GM21528 (cell line): Measurements from ENCODE around the gene UBLCP1.
A peak's percentile ranks its signal among the peaks of the same experiment; 100 is the strongest.
"Not testable (repeated sequence)": the region's sequence is repeated elsewhere in the genome, so short reads cannot be mapped to it uniquely, and the experiment has no call there.

Experiments
- ATAC-seq: cut with Tn5 transposase; IDR thresholded peaks from one replicate; pipeline ENCODE4 v1.9.1; 2021; ENCODE audit warnings: mild to moderate bottlenecking, moderate library complexity; ENCODE audit not compliant: unreplicated experiment, low FRiP score

UBLCP1 gene

DNA sequence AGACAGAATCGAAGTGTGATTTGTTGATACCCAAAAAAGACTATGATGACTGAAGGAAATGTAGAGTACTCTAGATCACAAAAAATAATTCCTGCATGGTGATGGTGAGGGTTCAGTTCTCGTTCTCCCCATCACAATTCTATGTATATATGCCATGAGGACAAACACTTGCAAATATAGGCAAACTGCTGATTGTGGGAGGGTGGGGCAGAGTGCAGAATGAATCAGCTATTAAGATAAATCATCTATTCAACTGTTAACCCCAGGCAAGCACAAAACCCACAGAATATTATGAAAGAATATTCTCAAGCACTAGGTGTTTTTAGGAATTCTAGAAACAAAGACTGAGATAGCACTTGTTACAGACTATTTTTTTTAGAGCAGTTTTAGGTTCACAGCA lies 13.9 kb upstream of the UBLCP1 start:
- no peak for ATAC-seq

DNA sequence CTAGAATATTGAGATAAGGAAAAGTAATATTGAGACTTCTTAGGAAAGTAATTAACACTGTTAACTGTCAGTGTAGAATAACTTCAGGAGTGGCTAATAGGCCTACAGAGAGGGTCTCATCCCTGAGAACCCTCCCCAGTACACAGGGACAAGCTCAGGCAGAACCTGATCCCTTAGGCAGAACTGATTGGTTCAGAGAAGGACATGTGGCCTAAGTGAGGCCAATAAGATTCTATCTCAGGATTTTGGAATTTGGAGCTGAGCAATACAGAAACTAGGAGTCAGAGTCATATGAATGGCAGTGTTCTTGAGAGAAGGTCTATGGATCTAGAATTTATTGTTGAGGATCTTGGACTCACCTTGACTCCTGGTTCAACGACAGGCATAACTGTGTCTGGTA lies 10.9 kb upstream of the UBLCP1 start:
- no peak for ATAC-seq

DNA sequence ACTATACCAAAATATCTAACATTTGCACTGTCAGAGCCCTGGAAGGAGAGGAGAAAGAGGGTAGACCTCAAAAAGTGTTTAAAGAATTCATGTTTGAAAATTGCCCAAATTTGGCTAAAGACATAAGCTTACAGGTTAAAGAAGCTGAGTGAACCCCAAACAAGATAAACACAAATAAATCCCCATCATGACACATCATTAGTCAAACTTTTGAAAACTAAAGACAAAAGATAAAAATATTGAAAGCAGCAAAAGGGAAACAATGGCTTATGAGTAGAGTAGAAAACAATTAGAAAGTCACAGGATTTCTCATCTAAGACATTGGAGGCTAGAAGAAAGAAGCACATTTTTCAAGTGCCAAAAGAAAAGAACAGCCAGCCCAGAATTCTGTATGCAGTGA lies 6.1 kb upstream of the UBLCP1 start:
- ATAC-seq, result no peak

DNA sequence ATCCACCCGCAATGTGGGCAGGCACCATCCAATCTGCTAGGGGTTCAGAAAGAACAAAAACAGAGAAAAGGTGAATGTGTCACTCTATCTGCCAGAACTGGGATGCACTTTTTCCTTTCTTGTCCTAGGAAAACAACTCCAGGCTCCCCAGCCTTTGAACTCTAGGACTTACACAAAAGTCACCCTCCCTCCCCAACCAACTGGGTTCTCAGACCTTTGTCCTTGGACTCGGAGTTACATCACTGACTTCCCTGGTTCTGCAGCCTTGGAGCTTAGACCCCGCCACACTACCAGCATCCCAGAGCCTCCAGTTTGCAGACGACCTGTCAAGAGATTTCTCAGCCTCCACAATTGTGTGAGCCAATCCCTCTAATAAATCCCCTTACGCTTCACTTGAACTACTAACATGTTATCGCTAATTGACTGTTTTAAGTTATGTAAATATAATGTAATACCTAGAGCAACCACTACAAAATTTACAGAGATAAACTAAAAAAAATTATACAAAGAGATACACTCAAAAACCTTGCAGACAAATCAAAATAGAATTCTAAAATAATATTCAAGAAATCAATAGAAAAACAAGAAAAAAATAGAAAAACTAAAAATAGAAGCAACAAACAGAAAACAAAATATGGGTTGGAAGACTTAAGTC lies 5.3 kb upstream of the UBLCP1 start:
- no peak for ATAC-seq

DNA sequence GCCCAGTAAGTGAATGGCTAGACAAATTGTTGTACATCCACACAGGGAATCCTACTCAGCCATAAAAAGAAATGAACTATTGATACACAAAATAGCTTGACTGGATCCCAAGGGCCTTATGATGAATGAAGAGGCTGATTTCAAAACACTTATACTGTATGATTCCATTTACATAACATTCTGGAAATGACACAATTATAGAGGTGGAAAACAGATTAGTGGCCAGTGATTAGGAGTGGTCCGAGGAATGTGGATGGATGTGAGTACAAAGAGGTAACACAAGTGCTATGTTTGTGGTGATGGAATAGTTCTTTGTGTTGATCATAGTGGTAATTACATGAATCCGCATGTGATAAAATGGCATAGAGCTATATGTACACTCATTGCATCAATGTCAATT lies 4.7 kb upstream of the UBLCP1 start:
- no peak for ATAC-seq

DNA sequence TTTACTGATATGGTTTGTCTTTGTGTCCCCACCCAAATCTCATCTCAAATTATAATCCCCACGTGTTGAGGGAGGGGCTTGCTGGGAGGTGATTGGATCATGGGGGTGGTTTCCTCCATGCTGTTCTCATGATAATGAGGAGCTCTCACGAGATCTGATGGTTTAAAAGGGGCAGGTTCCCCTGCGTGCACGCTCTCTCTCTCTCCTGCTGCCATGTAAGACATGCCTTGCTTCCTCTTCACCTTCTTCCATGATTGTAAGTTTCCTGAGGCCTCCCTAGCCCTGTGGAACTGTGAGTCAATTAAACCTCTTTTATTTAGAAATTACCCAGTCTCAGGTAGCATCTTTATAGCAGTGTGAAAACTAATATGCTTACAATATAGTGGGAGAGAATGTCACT lies 2.9 kb upstream of the UBLCP1 start:
- not testable (repeated sequence) for ATAC-seq

DNA sequence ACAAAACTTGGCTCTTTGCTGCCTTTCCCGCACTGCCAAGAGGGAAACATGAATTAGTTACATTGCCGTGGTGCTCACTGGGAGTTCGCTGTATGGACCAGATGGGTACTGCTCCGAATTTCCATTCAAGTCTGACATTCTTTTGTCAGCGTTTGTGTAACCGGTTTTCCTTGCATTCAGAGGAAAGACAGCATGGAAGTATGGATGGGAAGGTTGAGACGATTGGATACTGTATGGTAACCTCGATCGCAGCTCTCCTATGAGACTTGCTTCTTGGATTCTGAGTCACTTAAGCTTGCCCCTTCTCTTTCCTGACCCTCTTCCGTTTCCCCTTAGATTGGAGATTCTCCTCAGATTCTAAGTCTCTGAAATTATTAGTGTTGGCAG lies 625 bp upstream of the UBLCP1 start:
- ATAC-seq, result peak; percentile 16

DNA sequence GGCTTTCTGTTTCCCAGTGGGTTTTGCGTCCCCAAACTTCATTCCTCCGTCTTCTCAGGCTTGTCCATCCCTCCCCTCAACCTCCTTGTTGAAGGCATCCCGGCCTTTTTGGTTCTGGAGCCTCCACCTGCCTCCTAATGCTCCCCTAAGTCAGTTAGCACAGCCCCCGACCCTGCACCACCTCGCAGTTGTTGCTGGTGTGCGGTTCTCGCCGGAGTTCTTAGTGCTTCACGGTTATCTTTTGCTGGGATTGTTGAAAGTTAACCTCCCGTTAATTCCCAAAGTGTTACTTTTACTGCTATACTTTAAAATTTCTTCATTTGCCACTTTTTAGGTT lies 447 bp downstream of the UBLCP1 start:
- ATAC-seq, result peak; percentile 24

DNA sequence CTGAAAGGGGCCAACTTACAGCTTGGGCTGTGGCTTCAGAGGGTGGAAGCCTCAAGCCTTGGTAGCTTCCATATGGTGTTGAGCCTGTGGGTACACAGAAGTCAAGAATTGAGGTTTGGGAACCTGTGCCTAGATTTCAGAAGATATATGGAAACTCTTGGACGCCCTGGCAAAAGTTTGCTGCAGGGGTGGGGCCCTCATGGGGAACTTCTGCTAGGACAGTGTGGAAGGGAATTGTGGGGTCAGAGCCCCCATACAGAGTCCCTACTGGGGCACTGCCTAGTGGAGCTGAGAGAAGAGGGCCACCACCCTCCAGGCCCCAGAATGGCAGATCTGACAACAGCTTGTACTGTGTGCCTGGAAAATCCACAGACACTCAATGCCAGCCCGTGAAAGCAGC lies 3.7 kb downstream of the UBLCP1 start:
- ATAC-seq, result not testable (repeated sequence)

DNA sequence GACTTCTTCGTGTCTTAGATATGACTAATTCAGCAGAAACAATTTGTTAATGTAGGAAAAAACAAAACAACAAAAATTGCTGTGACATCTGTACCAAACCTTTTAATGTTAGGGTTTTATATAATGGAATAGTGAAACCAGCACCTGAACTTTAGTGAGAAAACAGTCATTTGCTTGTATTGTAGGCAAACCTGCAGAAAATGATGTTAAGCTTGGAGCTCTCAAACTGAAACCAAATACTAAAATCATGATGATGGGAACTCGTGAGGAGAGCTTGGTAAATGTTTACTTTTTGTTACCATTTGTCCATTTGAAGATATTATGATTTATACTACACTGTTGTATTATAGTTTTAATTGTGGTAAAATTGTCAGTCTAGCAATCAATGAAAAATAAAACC lies 6.6 kb downstream of the UBLCP1 start:
- ATAC-seq, result no peak

DNA sequence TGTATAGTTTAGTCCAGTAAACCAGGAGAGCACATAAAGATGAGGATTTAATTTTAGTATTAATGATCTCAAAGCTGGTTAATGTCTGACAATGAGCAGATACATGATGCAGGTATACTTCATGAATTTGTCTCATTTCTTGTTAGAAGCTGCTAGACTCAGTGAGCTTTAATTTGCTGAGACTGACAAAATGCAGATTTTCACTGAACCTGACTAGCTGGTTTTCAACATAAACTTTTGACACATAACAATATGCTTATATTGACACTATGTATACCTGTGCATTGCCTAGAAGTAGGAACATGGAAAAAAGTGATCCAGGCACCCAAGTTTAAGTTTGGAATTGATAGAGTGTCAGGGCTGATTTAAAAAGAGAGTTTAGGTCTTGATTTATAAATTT lies 10.8 kb downstream of the UBLCP1 start:
- ATAC-seq, result no peak

DNA sequence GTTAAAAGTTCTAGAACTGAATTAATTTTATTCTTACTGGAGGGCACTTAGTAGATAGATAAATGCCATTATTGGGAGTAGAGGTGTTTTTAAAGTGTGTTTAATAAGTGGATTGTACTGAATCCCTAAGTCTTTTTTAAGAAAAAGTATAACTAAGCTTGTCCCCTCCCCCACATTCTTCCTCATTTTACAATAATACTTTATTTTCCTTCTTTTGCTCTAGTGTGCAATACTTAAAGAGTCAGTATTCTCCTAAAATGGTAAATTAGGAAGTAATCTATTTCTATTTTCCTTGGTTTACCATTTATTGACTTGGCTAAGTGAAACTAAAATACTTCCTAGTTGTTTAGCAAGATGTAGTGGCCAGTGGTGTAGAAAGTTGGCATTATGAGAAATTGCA lies 11.6 kb downstream of the UBLCP1 start:
- no peak for ATAC-seq

DNA sequence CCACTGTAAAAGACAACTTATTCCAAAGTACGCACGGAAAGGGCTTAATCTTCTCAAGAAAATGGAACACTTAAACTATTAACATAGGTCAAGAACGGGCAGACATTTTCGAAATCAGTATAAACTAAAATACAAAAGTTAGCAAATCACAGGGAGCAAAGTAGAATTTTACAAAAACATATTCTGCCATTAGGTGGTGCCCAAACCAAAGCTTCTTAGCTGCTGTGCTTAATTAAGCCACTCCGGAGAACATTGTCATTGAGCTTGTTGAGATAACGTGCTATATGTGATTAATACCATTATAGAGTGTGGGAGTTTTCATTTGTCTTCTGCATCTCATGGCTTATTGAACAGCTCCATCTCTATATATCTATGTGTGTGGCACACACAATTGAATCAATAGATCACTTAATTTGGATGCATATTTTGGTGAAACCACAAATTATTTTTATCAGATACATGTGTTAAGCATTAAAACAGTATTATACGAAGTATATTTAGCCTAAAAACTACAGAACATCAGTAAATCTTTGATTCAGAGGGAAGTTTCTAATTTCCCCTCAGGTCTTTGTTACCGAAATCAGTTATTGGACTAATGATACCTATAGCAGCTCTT lies 23.4 kb downstream of the UBLCP1 start:
- no peak for ATAC-seq

DNA sequence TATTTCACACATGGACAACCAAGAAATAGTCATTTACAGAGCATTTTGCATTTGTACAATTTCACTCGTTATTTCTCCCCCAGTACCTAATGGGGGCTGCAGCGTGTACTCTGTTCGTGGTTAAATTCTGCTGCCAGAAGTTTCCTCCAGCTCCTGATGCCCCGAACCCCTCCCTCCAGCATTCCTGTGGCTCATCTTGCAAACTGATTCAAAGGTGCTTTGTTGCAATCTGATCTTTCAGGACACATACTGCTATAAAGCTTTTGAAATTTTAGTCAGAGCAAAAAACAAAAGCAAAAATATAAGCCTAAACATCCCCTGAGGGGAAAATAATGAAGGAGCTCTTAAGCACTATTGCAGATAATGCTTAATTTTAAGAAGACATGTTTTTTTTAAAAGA lies 27.7 kb downstream of the UBLCP1 start:
- no peak for ATAC-seq

DNA sequence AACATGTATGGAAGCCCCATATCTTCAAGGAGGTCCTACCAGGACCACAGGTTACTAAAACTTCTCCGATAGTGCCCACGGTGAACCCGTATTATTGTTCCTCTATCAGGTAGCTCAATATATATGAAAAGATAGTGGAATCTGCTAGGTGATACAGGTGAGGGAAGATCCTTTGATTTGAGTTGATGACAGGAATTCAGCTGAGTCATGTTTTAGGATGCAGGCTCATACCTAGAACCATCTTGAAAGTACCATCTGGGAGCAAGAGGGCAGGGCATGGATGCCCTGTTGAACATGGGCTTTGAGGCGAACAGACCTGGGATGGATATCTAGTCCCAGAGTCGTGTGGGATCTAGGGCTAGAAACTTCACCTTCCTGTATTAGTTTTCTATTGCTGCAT lies 31.8 kb downstream of the UBLCP1 start:
- ATAC-seq, result no peak

DNA sequence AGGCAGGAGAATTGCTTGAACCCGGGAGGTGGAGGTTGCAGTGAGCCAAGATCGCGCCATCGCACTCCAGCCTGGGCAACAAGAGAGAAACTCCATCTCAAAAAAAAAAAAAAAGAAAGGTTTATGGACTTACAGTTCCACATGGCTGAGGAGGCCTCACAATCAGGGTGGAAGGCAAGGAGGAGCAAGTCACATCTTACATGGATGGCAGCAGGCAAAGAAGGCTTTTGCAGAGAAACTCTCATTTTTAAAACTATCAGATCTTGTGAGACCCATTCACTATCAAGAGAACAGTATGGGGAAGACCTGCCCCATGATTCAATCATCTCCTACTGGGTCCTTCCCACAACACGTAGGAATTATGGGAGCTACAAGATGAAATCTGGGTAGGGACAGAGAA lies 34.2 kb downstream of the UBLCP1 start:
- not testable (repeated sequence) for ATAC-seq

DNA sequence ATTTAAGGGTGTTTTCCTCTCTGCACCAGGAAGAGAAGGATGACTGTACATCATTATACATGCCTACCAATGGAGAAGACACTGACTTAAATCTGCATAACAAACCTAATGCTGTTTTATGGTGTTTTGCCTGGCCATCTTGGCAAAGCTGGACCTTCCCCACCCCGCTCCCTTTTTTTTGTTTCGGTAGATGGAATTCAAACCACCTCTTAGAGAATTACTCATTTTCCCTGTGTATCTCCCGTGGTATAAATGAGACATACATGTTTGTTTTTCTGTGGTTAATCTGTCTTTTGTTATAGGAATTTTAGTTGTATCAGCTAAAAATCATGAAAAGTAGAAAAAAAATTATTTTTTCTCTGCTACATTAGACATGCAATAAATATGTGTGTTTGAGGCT lies 38.4 kb downstream of the UBLCP1 start:
- ATAC-seq, result no peak

DNA sequence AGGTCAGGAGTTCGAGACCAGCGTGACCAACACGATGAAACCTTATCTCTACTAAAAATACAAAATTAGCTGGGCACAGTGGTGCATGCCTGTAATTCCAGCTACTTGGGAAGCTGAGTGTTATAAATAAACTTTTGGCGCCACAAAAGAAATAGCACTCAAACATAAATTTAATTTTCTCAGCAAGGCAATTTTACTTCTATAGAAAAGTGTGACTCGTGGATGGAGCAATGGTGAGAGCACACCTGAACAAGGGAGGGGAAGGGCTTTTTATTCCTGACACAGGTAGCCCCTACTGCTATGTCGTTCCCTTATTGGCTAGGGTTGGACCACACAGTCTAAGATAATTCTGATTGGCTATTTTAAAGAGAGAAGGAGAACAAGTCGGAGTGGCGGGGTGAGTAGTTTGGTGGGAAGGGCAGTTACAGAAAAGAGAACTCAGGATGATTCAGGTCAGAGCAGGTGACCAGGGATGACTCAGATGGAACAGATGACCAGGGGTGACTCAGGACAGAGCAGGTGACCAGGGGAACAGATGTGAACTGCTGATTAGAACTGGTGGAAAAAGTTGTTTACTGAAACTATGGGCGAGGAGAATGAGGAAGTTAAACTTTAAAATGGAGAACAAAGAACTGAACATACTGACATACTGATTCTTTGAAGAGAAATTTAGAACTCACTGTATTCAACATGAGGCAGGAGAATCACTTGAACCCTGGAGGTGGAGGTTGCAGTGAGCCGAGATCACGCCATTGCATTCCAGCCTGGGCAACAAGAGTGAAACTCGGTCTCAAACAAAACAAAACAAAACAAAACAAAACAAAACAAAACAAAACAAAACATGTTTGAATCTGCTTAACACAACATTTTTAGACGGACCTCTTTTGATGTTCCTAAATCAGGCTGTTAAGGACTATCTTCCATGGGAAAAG lies 39.1 kb downstream of the UBLCP1 start:
- ATAC-seq, result not testable (repeated sequence)

DNA sequence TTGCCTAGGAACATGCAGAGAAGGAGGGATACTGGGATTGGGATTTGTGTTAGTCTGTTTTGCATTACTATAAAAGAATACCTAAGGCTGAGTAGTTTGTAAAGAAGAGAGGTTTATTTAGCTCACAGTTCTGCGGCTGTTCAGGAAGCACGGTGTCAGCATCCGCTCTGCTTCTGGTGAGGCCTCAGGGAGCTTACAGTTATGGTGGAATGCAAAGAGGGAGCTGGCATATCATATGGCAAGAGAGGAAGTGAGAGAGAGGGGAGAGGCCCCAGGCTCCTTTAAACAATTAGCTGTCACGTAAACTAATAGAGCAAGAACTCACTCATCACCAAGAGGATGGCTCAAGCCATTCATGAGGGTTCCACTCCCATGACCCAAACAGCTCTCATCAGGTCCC lies 40.2 kb downstream of the UBLCP1 start:
- no peak for ATAC-seq

DNA sequence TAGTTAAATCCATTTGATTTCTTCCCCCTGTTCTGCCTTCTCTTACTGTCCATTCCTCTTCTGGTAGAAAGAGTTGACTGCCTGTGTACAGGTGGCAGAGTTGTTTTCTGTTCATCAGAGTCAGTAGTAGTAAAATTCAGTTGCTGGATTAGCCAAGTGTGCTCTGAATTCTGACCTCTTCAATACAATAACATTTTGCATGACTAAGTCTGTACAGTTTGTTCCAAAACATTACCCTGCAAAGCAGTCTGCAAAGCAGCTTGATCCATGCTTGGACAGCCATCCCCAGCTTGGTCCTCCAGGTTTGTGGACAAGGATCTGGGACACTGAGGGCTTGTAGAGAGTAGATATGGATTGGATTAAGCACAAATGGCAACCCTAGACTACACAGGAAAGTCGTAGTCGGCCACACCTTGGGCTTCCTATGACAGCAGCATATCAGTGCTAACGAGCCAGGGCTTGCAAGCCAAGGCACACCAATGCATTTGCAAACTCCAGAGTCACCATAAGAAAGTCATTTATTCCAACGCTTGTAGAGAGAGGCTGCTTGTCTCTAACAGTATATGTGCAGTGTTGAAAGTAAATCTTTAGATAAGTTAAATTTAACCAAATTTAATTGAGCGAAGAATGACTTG lies 42.0 kb downstream of the UBLCP1 start:
- ATAC-seq, result no peak

DNA sequence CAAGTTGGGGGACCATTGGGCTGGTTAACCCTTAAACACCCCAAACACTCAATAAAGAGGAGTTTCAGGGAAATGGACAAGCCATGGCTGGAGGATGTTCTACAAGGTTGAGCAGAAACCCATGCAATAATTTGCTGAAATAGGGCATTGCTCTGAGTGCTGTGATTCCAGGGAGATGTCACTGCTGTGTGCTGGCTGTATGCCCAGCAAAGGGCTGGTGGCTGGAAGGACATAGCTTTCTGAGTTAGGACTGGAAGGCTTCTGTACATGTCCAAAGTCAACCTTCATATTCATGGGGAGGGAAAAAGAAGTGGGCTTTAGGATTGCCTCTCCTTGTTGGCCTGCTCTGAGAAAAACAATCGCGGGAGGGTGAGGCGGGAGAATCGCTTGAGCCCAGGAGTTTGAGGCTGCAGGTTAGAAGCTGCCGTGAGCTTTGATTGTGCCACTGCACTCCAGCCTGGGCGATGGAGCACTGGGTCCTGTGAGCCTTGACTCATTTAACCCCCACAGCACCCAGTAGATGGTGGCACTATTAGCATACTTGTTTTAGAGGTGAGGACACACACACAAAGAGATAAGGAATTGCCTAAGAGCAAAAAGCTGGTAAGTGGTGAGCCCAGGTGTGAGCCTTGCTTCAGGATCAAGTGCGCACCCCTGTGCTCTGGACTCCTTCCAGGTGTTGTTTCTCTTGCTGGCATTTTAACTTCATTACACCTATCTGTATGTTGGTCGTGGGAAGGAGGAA lies 46.8 kb downstream of the UBLCP1 start:
- ATAC-seq, result no peak
